ENCODE measurements around the gene BOLA1.
"Not testable (repeated sequence)": the region's sequence is repeated elsewhere in the genome, so short reads cannot be mapped to it uniquely, and the experiment has no call there.

- TF ChIP-seq, protein P1, sequence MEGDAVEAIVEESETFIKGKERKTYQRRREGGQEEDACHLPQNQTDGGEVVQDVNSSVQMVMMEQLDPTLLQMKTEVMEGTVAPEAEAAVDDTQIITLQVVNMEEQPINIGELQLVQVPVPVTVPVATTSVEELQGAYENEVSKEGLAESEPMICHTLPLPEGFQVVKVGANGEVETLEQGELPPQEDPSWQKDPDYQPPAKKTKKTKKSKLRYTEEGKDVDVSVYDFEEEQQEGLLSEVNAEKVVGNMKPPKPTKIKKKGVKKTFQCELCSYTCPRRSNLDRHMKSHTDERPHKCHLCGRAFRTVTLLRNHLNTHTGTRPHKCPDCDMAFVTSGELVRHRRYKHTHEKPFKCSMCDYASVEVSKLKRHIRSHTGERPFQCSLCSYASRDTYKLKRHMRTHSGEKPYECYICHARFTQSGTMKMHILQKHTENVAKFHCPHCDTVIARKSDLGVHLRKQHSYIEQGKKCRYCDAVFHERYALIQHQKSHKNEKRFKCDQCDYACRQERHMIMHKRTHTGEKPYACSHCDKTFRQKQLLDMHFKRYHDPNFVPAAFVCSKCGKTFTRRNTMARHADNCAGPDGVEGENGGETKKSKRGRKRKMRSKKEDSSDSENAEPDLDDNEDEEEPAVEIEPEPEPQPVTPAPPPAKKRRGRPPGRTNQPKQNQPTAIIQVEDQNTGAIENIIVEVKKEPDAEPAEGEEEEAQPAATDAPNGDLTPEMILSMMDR (IDR thresholded peaks at IDR 0.05; ENCODE audit: low read depth, low read length): not testable (repeated sequence)
- not testable (repeated sequence) for TF ChIP-seq MYC (IDR thresholded peaks at IDR 0.05; ENCODE audit: low read depth, low read length); POLR2A (IDR thresholded peaks at IDR 0.05; ENCODE audit: extremely low read depth, insufficient read length)
Observed at GRCh38 chr1:149938668-149939003, 39.3 kb downstream of the BOLA1 start.
